Activated T-cell treated with anti-CD3 and anti-CD28 coated beads for 48 hours (primary cell): ENCODE results near the gene NUCB1.

Experiments
- DNase-seq: peaks from one replicate; pipeline ENCODE4 v3.0.0-alpha.2; 2020; ENCODE audit warnings: low read depth

Gene NUCB1

GRCh38 chr19:48935864-48936263 is 35.8 kb downstream of the NUCB1 start:
- no peak for DNase-seq

- no peak for DNase-seq
These were observed 38.1 kb downstream of the NUCB1 start for GRCh38 chr19:48938256-48938655.

GRCh38 chr19:48940902-48941301 is 40.8 kb downstream of the NUCB1 start:
- DNase-seq: no peak

- no peak for DNase-seq
These were observed 43.0 kb downstream of the NUCB1 start for GRCh38 chr19:48943081-48943480.

- DNase-seq: no peak
These were observed 45.3 kb downstream of the NUCB1 start for GRCh38 chr19:48945415-48945814.

GRCh38 chr19:48945817-48946216 is 45.7 kb downstream of the NUCB1 start:
- DNase-seq: no peak

GRCh38 chr19:48946463-48947257 is 46.5 kb downstream of the NUCB1 start:
- DNase-seq: no peak

GRCh38 chr19:48947258-48947542 is 47.1 kb downstream of the NUCB1 start:
- no peak for DNase-seq

GRCh38 chr19:48950159-48950558 is 50.0 kb downstream of the NUCB1 start:
- DNase-seq: no peak

- DNase-seq: no peak
These were observed 50.9 kb downstream of the NUCB1 start for GRCh38 chr19:48950830-48951519.

GRCh38 chr19:48953141-48953540 is 53.0 kb downstream of the NUCB1 start:
- no peak for DNase-seq

GRCh38 chr19:48953990-48954594 is 54.0 kb downstream of the NUCB1 start:
- DNase-seq: no peak

- peak; percentile 98 for DNase-seq
These were observed 54.6 kb downstream of the NUCB1 start, which contains the start of gene BAX for GRCh38 chr19:48954595-48955307. Gene BAX (plus strand): TSS chr19:48954875. CDS start chr19:48954929, 54 bp downstream.

GRCh38 chr19:48955308-48955958 is 55.3 kb downstream of the NUCB1 start:
- no peak for DNase-seq

GRCh38 chr19:48958006-48958405 is 57.9 kb downstream of the NUCB1 start:
- no peak for DNase-seq

GRCh38 chr19:48959341-48960239 is 59.5 kb downstream of the NUCB1 start:
- DNase-seq: no peak

- DNase-seq: no peak
These were observed 61.0 kb downstream of the NUCB1 start for GRCh38 chr19:48961051-48961649.

- DNase-seq: no peak
These were observed 61.5 kb downstream of the NUCB1 start for GRCh38 chr19:48961673-48962028.

- DNase-seq: no peak
These were observed 62.1 kb downstream of the NUCB1 start for GRCh38 chr19:48962029-48962848.

- no peak for DNase-seq
These were observed 62.7 kb downstream of the NUCB1 start for GRCh38 chr19:48962849-48963165.
